Fibroblast of mammary gland (primary cell): ENCODE measurements around the gene ZNF532.

ENCODE experiments used
- DNase-seq: peaks from one replicate; pipeline ENCODE4 v3.0.0-alpha.2; 2010; ENCODE audit warnings: low read depth
- H3K4me3 ChIP-seq: 2 replicates; pipeline ENCODE4 v1.5.1; 2011; ENCODE audit warnings: low read depth, mild to moderate bottlenecking, low read length, moderate library complexity; ENCODE audit not compliant: control insufficient read depth
- CTCF ChIP-seq: conservative IDR thresholded peaks from 2 replicates; pipeline ENCODE4 v1.5.1; 2011; ENCODE audit warnings: low read depth, low read length, inconsistent platforms; ENCODE audit not compliant: control insufficient read depth, insufficient read depth

The ZNF532 gene

DNA sequence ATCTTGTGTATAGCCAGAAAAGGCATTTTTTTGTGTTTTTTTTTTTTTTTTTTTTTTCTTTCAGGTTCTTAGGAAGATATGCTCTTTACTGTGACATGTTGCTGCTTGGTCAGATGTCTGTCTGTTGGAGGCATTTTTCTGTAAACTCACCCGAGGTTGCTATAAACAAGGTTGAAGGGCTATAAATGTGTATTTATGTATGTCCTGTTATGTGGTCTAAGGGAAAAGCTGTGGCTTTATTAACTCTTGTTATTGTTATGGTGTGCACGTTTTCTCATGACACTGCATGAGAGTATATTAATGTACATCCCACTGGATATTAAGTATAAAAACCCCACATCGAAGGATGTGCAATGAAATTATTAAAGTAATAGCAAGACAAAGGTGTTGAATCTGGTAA lies 102.0 kb downstream of the ZNF532 start:
- DNase-seq: no peak
- no peak overlapping the region for H3K4me3 ChIP-seq
- TF ChIP-seq CTCF: no peak

GRCh38 chr18:58967751-58968254 lies 103.1 kb downstream of the ZNF532 start:
- H3K4me3 ChIP-seq: no peak overlapping the region
- TF ChIP-seq CTCF: no peak
- DNase-seq: no peak

DNA sequence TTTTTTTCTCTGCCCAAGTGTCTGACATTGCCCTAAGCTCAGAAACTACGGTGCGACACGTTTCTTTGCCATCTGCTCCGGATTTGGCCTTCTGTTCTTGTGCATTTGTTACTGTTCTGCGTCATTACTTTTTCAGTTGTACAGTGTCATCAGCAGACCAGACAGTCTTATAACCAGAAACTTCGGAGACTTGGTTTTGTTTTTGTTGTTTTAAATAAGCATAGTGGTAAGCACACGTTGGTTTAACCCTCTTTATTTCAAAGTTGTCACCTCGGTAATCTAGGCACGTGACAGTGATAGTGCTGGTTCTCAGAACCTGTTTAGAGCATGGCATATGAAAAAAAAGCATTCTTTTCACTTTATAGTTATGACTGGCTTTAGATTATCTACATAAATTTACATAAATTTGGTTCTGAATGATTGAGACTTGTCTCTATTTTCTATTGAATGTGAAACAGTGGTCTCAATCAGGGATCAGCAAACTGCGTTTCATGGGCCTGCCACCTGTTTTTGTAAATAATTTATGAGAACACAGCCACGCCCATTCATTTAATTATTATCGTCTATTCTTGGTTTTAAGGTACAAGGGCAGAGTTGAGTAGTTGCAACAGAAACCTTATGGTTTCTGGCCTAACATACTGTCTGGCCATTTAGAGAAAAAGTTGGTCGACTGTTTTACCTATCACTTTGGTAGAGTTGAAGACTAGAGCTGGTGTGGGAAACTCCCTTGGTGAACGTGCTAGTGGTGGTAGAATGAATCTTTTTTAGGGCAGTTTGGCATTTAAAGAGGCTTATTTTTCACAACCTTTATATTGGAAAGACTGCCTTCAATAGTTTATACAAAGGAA lies 106.5 kb downstream of the ZNF532 start:
- DNase-seq: no peak
- no peak for TF ChIP-seq CTCF
- no peak overlapping the region for H3K4me3 ChIP-seq

DNA sequence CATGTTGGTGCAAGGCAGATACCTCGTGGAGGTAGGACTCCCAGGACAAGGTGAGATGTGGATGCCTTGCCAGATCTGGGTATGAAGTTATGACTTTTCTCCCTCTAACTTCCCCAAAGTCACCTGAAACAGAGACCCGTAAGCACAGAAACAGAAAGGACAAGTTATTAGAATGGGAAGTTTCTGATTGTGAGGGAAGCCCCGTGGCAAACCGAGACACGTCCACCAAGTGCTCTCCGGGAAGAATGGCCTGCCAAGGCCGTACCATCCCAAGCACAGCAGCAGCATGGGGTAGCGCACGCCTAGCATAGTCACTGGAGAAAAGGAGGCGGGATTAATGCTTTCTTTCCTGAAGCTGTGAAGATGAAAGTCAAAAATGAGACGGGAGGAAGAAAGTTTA lies 110.6 kb downstream of the ZNF532 start:
- no peak for TF ChIP-seq CTCF
- no peak for DNase-seq
- H3K4me3 ChIP-seq: no peak overlapping the region

DNA sequence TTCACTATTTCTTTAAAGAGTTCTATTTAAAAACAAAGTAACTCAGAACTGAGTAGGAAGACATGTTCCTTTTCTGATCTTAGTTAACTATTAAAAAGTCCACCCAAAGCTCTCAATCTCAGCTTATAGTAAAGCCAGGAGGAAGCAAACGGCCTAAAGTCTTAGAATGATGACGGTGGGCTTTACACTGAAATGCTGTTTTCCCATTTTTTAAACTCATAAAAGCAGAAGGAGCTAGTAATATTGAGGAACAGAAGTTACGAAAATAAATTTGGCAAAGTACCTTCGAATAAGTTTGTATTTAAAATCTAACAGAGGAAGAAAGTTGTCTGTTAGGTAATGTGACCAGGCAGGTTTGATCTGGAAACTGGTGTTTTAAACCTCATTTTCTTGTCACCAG lies 111.1 kb downstream of the ZNF532 start:
- no peak overlapping the region for H3K4me3 ChIP-seq
- no peak for TF ChIP-seq CTCF
- DNase-seq: no peak

DNA sequence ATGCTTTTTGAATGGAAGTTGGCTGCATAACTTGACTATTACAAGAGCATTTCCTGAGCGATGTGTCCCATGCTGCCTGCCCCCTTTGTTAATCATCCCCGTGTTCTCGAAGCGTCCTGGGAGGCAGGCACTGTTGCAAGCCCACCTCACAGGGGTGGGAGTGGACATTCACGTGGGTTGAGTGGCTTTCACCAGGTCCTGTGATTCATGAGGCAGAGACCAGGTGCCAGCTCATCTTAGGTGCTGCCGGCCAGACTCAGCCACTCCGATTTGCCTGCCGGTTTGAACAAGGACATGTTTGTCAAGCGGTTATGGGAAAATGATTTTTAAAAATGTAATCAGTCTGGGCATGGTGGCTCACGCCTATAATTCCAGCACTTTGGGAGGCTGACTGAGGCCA lies 112.5 kb downstream of the ZNF532 start:
- no peak overlapping the region for H3K4me3 ChIP-seq
- TF ChIP-seq CTCF: no peak
- DNase-seq: no peak
